Fibroblast of skin of back (primary cell): ENCODE data around the gene MOB1A. TPM values are rescaled to one million over a fixed set of nuclear protein-coding genes. Genes with fewer than 3 reads are reported as not detected.
"Not testable (repeated sequence)": the region's sequence is repeated elsewhere in the genome, so short reads cannot be mapped to it uniquely, and the experiment has no call there.

ENCODE experiments used
- DNase-seq: peaks from one replicate; pipeline ENCODE4 v3.0.0-alpha.2; 2013
- polyA plus RNA-seq, 2 experiments: library from polyadenylated mRNA; unstranded; fragments of 120-200 nt; gene quantifications; one replicate each; pipeline ENCODE4 v1.2.1, GENCODE V29; 2013; ENCODE audit not compliant: insufficient read length in 2 of 2

The MOB1A gene
- polyA plus RNA-seq (2013, experiment 1 of 2; ENCODE audit: insufficient read length): 66.3 TPM
- polyA plus RNA-seq (2013, experiment 2 of 2; ENCODE audit: insufficient read length): 58.5 TPM

DNA sequence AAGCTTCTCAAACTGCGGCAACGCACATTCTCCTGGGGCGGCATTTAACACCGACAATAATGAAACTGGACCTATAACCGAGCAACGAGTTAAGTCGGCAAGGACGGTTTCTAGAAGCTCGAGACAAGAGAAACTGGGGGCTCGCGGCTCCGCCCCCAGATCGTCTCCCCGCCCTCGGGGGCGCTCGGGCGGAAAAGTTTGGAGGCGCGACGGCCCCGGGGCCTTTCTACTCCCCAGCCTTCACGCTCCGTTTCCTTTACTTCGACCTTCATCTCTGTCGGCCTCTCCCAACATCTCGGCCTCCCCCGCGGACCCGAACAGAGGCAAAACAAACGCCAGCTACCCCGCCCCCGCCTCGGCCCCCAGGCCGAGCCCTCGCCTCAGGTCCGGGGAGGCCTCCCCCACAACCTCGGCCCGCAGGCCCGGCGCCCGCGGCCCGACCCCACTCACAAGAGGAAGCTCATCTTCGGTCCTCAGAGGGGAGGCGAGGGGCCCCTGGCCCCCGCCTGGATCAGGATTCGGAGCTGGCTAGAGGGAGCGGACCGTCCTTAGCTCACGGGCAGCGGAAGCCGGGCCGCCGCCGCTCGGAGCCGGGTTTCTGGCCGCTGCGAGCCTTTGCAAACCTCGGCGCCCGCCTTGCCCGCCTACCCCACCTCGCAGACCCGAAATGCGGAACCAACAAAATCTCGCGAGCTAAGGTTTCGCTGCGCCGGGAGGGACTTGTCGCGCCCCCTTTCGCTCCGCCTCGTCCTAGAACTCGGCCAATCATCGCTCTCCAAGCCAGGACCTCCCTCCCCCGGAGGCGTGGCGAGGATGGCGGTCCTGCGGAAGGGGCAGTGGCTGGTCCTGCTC, at the start of gene MOB1A:
TSS of gene MOB1A (minus strand) at position 669 of the 852 bp plus-strand sequence. CDS start at position 464, 205 bp downstream.
- peak; percentile 98 for DNase-seq

DNA sequence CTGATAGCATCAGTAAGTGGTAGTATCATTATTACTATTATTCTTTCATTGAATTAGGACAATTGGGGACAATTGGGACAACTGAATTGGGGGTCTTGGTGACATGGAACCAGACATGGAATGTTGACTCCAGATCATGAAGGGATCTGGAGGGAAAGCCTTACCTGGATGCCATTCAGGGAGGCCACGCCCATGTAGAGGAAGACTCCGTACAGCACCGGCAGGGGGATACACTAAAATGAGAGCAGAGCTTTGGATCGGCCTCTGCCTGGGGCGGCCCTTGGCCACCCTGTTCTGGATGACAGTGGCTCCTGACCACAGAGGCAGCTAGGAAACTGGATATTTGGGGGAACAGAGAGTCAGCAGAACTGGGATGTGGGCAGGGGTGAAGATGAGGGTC, 49.0 kb upstream of the MOB1A start:
- DNase-seq: no peak

DNA sequence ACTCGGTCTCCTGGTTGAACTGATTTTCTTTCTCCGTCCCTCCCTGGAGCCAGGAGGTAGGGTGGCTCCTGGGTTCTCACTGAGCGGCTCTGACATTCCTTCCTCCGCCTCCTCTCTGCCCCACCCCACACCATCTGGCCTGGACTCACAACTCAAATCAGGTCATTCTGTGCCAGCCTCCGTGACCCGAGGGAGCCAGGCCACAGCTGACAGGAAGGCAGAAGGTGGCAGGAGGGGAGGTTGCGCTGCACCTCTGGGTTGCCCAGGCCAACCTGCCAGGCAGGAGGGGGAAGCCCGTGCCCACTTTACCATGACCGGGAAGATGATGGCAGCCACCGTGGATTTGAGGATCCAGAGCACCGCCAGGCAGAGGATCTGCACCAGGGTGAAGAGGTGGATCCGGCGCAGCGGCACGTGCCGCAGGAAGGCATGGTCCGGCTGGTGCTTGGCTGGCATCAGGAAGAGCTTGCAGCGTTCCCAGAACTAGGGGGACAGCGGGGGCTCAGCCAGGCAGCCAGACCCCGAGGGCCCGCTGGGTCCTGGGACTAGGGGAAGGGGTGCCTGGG, 48.1 kb upstream of the MOB1A start:
- no peak for DNase-seq

DNA sequence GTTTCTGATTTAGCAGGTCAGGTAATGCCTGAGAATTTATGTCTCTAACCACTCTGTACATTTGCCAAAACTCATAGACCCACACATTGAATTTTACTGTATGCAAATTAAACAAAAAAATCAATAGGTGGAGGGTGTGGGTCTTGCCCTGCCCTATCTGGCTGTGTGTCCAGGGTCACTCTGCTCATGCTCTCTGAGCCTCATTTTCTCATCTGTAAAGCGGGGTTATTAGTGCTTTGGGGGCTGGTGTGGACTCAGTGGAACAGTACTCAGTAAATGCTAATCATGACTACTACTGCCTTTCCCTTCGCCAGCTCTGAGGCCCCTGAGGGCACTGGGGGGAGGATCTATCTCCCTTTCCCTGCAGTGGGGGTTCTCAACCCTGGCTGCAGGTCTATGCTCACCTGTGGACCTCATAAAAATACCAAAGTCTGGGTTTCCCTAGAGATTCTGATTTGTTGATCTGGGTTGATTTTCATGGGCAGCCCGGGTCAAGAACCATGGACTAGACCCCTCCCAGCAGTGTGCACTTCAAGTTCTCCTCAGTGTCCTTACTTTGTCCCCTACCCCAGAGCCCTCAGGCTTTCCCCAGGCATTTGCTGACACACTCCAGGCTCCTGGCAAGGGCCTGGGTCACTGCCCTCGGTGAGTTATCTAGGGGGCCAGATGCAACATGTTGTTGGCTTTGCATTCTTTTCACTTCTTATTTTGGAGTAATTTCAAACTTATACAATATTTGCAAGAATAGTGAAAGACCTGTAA, 47.2 kb upstream of the MOB1A start:
- DNase-seq: no peak

DNA sequence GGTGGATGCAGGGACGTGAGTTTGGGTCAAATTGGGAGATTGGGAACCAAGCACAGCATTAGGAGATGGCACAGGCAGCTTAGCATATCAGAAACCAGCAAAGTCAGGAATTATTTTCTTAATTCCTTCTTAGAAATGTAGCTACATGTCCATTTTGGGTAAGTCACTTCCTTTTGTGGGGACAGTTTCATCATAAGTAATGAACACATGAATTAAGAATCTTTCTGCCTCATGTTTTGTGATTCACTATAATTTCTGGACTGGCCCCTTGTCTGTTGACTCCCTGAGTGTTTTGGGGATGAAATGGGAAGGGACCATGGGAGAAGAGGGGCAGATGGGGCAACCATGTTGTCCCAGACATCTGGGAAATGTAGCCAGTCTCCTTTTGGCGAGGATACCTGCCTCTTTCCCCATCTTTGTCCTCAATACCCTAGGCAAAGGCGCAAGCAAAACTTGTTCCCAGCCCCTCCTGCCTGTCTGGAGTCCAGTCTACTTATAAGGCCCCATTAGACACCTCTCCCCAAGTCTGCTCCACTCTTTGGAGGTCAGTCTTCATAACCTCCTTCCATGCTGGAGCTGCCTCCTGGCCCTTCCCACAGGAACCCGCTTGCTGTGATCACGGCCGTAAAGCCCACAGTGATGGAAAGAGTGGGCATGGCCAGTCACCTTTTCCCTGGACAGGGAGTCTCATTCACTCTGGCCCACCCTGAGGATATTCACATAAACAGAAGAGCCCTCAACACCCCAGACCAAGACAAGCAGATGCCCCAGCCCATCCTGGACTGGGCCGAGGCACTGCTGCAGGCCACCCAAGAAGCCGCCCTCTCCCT, 45.5 kb upstream of the MOB1A start:
- peak; percentile 35 for DNase-seq

DNA sequence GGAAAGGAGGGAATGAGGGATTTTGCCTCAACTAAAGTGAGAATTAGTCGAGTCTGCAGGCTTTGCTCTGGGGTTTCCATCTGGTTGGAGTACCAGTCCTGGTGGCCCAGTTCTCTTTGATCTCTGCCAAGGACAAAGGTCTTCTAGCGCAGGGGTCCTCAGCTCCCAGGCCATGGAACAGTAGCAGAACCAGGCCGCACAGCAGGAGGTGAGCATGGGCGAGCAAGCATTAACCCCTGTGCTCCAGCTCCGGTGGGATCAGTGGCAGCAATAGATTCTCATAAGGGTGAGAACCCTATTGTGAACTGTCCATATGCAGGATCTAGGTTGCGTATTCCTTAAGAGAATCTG, 43.6 kb upstream of the MOB1A start:
- DNase-seq: no peak

DNA sequence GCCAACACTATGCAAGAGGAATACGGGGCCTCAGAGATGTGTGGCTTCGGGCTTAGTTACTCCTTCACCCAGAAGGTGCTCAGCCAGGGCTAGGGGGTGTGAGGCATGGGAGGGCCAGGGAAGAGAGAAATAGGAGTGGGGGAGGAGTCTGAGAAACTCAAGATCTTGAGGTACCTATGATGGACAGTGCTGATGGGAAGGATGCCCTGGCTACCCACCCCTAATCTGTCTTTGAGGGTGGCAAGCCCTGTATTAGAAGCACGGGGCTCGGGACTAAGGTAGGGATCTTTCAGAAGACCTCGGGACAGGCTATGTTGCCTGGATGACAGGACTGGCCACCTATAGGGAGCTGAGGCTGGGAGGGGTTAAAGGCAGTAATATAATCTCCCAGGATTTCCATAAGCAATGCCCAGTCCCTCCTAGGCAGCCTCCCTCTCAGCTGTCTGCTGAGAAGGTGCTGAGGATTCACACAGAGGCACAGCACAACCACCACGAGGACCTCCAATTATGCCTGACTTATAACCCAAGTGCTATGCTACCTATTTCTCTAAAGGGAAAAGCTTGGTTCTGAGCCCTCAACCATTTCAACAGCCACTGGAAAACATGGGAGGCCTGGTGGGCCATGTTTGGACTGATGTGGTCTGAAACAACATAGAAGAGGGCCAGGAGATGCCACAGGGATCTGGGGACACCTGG, 43.1 kb upstream of the MOB1A start:
- DNase-seq: no peak

DNA sequence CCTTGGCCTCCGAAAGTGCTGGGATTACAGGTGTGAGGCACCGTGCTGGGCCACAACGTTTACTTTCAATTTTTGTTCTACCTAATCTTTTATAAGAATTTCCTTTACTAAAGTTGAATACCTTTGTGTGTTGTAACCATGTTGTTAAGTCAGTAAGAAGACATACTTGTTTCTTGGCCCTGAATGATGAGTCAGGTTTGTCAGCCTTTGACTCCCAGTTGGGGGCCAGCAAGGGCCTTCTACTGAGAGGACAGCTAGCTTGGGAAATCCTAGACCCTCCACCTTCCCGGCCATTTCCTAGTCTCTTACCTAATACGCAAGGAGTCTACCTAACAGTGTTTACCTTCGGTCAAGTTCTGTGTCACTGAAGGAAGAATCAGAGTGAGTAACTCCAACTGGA, 42.4 kb upstream of the MOB1A start:
- DNase-seq: no peak

DNA sequence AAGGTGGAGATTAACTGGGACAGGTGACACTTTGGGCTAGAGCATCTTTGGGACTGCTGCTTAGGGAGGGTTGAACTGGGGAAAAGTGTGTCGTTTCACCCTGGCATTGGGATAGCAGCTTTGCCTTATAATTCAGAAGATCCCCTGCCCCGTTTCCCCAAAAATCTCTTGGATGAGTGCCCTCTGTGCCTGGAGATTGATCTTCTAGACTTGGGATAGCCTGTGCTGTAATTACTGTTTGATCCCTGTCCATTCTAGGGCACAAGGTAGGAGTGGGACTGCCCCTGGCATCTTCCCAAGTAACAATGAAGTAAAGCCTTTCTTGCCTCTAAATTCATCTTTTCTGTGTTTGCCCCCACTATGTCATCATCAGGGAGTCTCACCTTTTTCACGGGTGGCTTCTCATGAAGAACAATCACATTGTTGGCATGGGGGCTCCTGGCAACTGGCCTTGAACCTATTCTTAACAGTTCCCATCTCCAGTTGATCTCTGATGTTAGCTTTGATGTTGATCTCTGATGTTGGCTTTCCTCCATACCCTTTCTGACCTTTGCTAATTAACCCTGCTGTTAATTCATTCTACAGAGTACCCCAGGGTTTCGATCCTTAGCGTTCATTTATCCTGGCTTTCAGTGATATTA, 41.3 kb upstream of the MOB1A start:
- DNase-seq: no peak

DNA sequence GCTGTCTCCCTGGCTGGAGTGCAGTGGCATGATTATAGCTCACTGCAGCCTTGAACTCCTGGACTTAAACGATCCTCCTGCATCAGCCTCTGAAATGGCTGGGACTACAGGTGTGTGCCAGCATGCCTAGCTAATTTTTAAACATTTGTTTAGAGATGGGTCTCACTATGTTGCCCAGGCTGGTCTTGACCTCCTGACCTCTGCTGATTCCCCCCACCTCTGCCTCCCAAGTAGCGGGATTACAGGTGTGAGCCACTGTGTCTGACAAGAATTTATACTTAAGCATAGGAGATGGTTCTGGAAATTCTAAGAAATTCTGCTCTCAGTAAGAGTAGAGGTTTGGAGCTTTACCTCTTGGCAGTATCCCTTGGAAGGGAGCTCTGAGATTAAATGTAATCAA, 38.0 kb upstream of the MOB1A start:
- no peak for DNase-seq

DNA sequence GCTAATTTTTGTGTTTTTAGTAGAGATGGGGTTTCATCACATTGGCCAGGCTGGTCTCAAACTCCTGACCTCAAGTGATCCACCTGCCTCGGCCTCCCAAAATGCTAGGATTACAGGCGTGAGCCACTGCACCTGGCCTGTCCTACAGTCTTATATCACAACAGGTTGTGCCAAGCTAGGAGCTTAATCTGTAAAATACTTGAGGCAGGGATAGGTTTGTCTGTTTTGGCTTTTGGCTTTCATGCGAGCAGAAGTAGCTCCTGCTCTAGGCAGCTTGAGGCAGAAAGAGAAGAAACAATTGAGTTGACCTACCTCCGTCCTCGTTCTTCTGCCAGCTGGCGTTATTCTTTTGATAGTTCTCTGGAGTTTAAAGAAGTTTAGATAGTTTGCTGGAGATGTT, 37.1 kb upstream of the MOB1A start:
- not testable (repeated sequence) for DNase-seq

DNA sequence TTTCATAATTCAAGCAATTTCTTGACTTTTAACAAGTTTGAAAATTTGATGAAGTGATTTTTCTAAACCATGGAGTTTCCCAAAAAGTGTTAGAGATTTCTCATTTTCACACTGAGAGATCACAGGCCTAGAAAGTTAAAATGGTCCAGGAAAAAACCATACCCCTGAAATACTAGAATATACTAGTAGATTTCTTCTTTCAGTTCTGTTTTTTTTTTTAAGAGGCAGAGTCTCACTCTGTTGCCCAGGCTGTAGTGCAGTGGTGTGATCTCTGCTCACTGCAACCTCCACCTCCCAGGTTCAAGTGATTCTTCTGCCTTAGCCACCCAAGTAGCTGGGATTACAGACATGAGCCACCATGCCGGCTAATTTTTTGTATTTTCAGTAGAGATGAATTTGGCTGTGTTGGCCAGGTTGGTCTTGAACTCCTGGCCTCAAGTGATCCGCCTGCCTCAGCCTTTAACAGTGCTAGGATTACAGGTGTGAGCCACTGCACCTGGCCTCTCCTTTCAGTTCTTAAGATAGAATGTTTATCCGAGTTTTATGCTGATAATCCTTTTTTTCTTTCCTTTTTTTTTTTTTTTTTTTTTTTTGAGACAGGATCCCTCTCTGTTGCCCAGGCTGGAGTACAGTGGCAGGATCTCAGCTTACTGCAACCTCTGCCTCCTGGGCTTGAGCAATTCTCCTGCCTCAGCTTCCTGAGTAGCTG, 34.2 kb upstream of the MOB1A start:
- no peak for DNase-seq

DNA sequence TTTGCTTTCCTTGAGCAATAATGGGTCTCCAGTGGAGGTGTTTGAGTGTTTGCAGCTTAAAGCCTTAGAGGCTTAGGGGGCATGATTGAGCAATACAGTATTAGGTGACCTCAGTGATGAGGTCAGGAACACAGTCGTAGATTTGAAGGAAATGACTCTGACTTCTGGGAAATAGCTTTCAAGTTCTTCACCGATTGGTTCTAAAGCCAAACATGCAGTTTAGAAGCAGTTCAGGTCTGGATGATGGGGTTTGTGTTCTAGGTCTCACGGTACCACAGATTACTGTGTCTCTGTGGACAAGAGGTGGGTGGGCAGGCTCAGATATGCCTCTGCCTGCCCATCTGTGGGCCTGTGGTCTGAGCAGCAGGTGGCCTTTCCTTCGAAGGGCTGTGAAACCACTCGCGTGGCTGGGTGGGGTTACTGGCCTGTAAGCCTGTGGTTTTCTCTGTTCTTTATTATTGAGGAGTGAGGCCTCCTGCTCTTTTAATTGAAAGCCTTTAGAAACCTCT, 27.6 kb upstream of the MOB1A start:
- no peak for DNase-seq

DNA sequence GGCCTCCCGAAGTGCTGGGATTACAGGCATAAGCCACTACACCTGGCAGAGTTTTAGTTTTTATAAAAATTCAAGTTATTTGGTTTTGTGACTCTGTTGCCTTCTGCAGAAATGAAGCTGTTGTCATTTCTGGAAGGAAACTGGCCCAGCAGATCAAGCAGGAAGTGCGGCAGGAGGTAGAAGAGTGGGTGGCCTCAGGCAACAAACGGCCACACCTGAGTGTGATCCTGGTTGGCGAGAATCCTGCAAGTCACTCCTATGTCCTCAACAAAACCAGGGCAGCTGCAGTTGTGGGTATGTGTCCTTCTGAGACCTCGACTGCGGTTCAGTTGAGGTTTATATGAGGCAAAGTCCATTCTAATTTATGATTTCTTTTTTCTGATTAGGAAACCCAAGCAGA, 26.9 kb upstream of the MOB1A start:
- no peak for DNase-seq

DNA sequence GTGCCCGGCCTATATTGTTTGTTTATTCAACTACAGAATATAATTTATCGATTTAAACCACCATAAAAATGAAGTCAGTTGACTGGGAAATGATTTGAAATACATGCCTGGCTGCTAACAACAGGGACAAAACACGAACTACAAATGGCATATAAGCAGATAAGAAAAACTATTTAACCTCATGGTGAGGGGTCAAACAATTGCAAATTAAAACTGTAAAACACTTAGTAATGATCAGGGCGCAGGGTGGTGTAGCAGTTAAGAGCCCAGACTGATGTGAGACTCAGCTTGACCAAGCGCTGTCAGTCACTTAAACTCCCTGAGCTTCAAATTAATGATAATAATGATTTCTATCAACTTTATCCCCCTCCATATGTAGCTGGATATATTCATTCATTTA, 26.4 kb upstream of the MOB1A start:
- no peak for DNase-seq

DNA sequence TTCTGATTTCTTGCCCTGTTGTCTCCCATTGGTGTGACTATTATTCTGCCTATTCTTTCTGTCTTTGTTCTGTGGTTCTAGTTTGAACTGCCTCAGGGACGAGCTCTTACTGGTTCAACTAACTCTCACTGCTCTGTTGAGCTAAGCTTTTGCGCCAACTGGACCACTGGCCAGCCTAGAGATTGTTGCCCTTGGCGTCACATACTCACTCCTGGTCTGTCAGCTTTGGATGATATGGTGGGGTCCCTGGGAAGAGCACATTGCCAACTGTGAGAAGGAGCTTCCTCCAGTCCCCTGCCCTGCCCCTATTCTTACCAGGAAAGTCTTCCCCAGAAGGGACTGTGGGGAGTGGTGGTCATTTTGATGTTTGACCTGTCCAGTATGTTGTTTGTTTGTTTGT, 25.8 kb upstream of the MOB1A start:
- DNase-seq: no peak

DNA sequence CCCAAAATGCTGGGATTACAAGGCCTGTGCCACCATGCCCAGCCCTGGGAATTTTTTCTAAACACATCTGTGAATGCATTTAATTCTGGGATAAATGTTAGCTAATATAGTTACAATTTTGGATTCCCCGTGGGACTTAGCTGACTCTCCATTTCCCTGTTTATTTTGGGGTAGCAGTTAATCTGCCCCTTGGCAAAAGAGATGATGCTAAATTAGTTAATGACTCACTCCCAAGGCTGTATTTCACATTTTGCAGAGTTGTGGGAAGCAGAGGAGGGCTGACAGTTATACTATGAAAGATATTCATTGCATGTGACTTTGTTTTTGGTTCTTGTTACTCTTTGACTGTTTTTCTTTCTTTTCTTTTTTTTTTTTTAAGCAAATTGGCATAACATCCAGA, 22.9 kb upstream of the MOB1A start:
- peak; percentile 79 for DNase-seq

DNA sequence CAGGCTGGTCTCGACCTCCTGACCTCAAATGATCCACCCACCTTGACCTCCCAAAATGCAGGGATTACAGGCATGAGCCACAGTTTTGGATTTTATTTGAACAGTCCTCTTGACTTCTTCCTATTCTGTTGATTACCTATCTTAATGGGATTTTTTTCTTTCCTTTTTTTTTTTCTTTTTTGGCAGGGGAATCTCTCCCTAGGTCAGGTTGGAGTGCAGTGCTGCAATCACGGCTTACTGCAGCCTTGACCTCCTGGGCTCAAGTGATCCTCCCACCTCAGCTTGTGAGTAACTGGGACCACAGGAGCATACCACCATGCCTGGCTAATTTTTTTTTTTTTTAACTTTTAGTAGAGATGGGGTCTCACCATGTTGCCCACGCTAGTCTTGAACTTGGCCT, 22.5 kb upstream of the MOB1A start:
- no peak for DNase-seq

DNA sequence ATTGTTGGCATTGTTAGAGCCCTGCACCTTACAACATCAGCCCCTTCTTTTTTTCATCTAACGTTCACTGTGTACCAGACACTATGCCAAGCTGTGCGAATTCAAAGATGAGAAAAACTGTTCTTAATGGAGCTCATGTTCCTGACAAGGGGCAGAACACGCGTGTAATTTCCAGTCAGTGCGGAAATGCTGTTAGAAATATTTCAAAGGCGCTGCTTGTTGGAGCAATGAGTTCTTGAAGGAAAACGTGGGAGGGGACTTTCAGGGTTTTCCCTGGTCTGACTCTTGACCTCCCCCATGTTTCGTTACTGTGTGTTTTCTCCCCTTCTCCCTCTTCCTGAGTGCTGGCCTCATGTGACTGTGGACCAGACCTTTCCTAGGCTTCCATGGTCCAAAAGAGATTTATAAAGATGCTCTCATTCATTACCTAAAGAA, 21.2 kb upstream of the MOB1A start:
- no peak for DNase-seq

DNA sequence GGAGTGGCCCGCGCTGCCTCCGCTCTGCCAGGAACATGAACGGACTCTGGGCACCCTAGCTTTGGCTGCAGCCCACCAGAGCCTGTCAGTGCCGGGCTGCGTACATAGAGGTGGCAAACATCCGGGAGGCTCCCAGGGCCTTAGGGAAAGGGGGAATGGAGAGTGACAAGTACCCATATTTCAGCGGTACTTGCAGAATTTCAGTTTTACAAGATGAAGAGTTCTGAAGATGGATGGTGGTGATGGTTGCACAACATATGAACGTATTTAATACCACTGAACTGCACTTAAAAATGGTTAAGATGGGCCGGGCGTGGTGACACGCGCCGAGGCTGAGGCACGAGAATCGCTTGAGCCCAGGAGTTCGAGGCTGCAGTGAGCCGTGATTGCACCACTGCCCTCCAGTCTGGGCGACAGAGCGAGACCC, 20.6 kb upstream of the MOB1A start:
- DNase-seq: no peak
